SU-DHL-6 (cell line): Measurements from ENCODE around the gene FOLH1.
"Not testable (repeated sequence)": the region's sequence is repeated elsewhere in the genome, so short reads cannot be mapped to it uniquely, and the experiment has no call there.

ENCODE experiments used
- H2AFZ ChIP-seq: fragments of 200-600 bp; sonication (generic); 2 replicates; pipeline ENCODE4 v1.6.1; 2014; ENCODE audit warnings: low read depth, mild to moderate bottlenecking, moderate library complexity, mixed read lengths, antibody characterized with exemption, low read length; ENCODE audit not compliant: severe bottlenecking
- H3F3A ChIP-seq: fragments of 200-600 bp; shearing (Covaris generic); 2 replicates; pipeline ENCODE4 v1.6.0; 2016; ENCODE audit warnings: antibody characterized with exemption, mild to moderate bottlenecking; ENCODE audit not compliant: insufficient read depth
- H3K27ac ChIP-seq: fragments of 200-600 bp; sonication (generic); 2 replicates; pipeline ENCODE4 v1.5.1; 2016; ENCODE audit warnings: low read depth, mild to moderate bottlenecking, low read length, moderate library complexity, mixed read lengths
- H3K27me3 ChIP-seq: fragments of 200-600 bp; sonication (generic), shearing (Covaris generic); 2 replicates; pipeline ENCODE4 v1.6.0; 2014; ENCODE audit warnings: mild to moderate bottlenecking, low read length
- H3K36me3 ChIP-seq: fragments of 200-600 bp; sonication (generic); 2 replicates; pipeline ENCODE4 v1.6.1; 2014; ENCODE audit warnings: mild to moderate bottlenecking, low read length, mixed read lengths
- H3K4me2 ChIP-seq: fragments of 300-600, 200-600 bp; shearing (Covaris generic), sonication (generic); 2 replicates; pipeline ENCODE4 v1.6.0; 2014; ENCODE audit warnings: low read length, low read depth, mild to moderate bottlenecking; ENCODE audit not compliant: poor library complexity, severe bottlenecking
- H3K4me3 ChIP-seq: fragments of 200-600 bp; sonication (generic); 2 replicates; pipeline ENCODE4 v1.5.1; 2014; ENCODE audit warnings: antibody characterized with exemption, low read length, mild to moderate bottlenecking, mixed read lengths; ENCODE audit not compliant: insufficient read depth, poor library complexity, severe bottlenecking
- H3K79me2 ChIP-seq: fragments of 200-600 bp; sonication (generic); 2 replicates; pipeline ENCODE4 v1.6.1; 2014; ENCODE audit warnings: mild to moderate bottlenecking, low read length, moderate library complexity; ENCODE audit not compliant: insufficient read depth
- H3K9ac ChIP-seq: fragments of 200-600 bp; sonication (generic); 2 replicates; pipeline ENCODE4 v1.7.0; 2014; ENCODE audit warnings: mild to moderate bottlenecking, low read length
- H3K9me2 ChIP-seq: fragments of 200-600 bp; sonication (generic); replicated peaks from 2 replicates; pipeline ENCODE4 v1.6.1; 2014; ENCODE audit warnings: low read length; ENCODE audit not compliant: insufficient read depth
- H3K9me3 ChIP-seq: fragments of 200-600 bp; sonication (generic); 2 replicates; pipeline ENCODE4 v1.6.1; 2014; ENCODE audit warnings: low read length, mixed read lengths; ENCODE audit not compliant: insufficient read depth
- H4K20me1 ChIP-seq: fragments of 200-600 bp; sonication (generic); 2 replicates; pipeline ENCODE4 v1.6.1; 2014; ENCODE audit warnings: low read depth, mild to moderate bottlenecking, antibody characterized with exemption, low read length, moderate library complexity, mixed read lengths
- CTCF ChIP-seq: fragments of 200-600 bp; sonication (generic); IDR thresholded peaks from one replicate; pipeline ENCODE4 v1.5.1; 2017; ENCODE audit warnings: antibody characterized with exemption, mild to moderate bottlenecking, low read length, moderate library complexity; ENCODE audit not compliant: insufficient read depth, poor library complexity, severe bottlenecking
- EZH2phosphoT487 ChIP-seq: fragments of 200-600 bp; sonication (generic), shearing (Covaris generic); conservative IDR thresholded peaks from 2 replicates; pipeline ENCODE4 v1.6.1; 2018; ENCODE audit warnings: mild to moderate bottlenecking, antibody characterized with exemption, low read length, moderate library complexity, mixed read lengths

FOLH1 gene

GRCh38 chr11:49231725-49232124 lies 23.3 kb upstream of the FOLH1 start:
- not testable (repeated sequence) for H3K27me3 ChIP-seq, H3K4me2 ChIP-seq, H3K9me3 ChIP-seq, H3F3A ChIP-seq, H3K27ac ChIP-seq, H2AFZ ChIP-seq, H3K36me3 ChIP-seq, H3K79me2 ChIP-seq, H3K9me2 ChIP-seq, H3K4me3 ChIP-seq, H3K9ac ChIP-seq, H4K20me1 ChIP-seq

GRCh38 chr11:49230534-49230933 lies 22.1 kb upstream of the FOLH1 start:
- H3K79me2 ChIP-seq, H3K9me3 ChIP-seq, H3F3A ChIP-seq, H3K9ac ChIP-seq, H3K4me3 ChIP-seq, H3K9me2 ChIP-seq, H3K27ac ChIP-seq, H3K36me3 ChIP-seq, H4K20me1 ChIP-seq, H3K27me3 ChIP-seq, H3K4me2 ChIP-seq, H2AFZ ChIP-seq: not testable (repeated sequence)

- H3K79me2 ChIP-seq = not testable (repeated sequence)
Measured at GRCh38 chr11:49230001-49230400, 21.6 kb upstream of the FOLH1 start.

GRCh38 chr11:49229136-49229535 lies 20.7 kb upstream of the FOLH1 start:
- not testable (repeated sequence) for H3K4me2 ChIP-seq, H3F3A ChIP-seq, H3K36me3 ChIP-seq, H3K27me3 ChIP-seq, H3K9ac ChIP-seq, H2AFZ ChIP-seq, H3K79me2 ChIP-seq, H3K4me3 ChIP-seq, H3K9me2 ChIP-seq, H3K27ac ChIP-seq, H4K20me1 ChIP-seq, H3K9me3 ChIP-seq

More at GRCh38 chr11:49230001-49230400, 21.6 kb upstream of the FOLH1 start:
- H3K9me3 ChIP-seq, H3K9me2 ChIP-seq, H3K4me2 ChIP-seq, H3K9ac ChIP-seq, H4K20me1 ChIP-seq, H3K4me3 ChIP-seq, H3K27me3 ChIP-seq, H3K27ac ChIP-seq, H2AFZ ChIP-seq, H3F3A ChIP-seq, H3K36me3 ChIP-seq: not testable (repeated sequence)

- not testable (repeated sequence) for H3K27me3 ChIP-seq, H3K36me3 ChIP-seq, H3K9me3 ChIP-seq, H4K20me1 ChIP-seq, H3K9ac ChIP-seq, H3K4me3 ChIP-seq, H3K9me2 ChIP-seq, H2AFZ ChIP-seq, H3K4me2 ChIP-seq, H3F3A ChIP-seq, H3K27ac ChIP-seq, H3K79me2 ChIP-seq
Measured at GRCh38 chr11:49225255-49225785, 16.9 kb upstream of the FOLH1 start.

- Histone ChIP-seq H2AFZ (no peak overlapping the region), H3K4me3 (no peak overlapping the region), H3K27me3 (no peaks in the 10 kb centered on the region), H3K4me2 (no peak overlapping the region), H3K36me3 (no peaks in the 10 kb centered on the region), H3F3A (no peaks in the 10 kb centered on the region), H3K79me2 (no peaks in the 10 kb centered on the region), H3K9me2 (no peaks in the 10 kb centered on the region), H3K27ac (no peak overlapping the region), H4K20me1 (no peaks in the 10 kb centered on the region), H3K9ac (no peak overlapping the region), H3K9me3 (no peaks in the 10 kb centered on the region)
- TF ChIP-seq EZH2phosphoT487 = no peak
- no peak for TF ChIP-seq CTCF
Measured at GRCh38 chr11:49221112-49221511, 12.7 kb upstream of the FOLH1 start.
